IMR-90 (cell line): ENCODE measurements around the gene TGFB3.

ENCODE experiments used
- MAFK ChIP-seq: IDR thresholded peaks from 2 replicates; pipeline ENCODE4 v1.6.1; 2012; ENCODE audit warnings: low read depth, low read length, improper control_type of control experiment
- POLR2A ChIP-seq: IDR thresholded peaks from 2 replicates; pipeline ENCODE4 v1.6.1; 2012; ENCODE audit warnings: mild to moderate bottlenecking, low read depth, low read length
- RAD21 ChIP-seq: IDR thresholded peaks from 2 replicates; pipeline ENCODE4 v1.6.1; 2012; ENCODE audit warnings: low read length, improper control_type of control experiment
- RFX5 ChIP-seq: IDR thresholded peaks from 2 replicates; pipeline ENCODE4 v1.8.0; 2012; ENCODE audit warnings: low read depth, mild to moderate bottlenecking, low read length, moderate library complexity
- TF ChIP-seq, protein P1 (sequence below): conservative IDR thresholded peaks from 2 replicates; pipeline ENCODE4 v1.5.1; 2012; ENCODE audit warnings: mild to moderate bottlenecking, low read depth, low read length, improper control_type of control experiment

DNA sequence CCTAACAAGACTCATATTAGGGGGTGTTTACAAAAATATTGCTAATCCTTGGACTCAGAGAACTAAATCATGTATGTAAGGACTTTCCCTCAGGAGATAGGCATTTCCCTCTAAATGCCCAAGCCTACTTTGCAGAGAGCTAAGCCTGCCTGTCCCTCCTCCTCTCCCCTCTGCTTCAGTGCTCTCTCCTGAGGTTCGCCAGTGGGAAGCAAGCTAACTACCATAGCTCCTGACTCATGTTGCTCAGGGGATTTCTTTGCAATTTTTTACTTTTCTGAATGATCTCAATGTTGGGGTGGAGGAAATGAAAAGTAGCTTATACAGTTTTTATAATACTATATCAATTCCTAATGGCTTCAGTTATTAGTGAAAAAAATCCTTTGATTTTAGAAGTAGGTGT, 33.4 kb upstream of the TGFB3 start:
- TF ChIP-seq MAFK (no peak), RAD21 (no peak), POLR2A (no peak), RFX5 (no peak)
- TF ChIP-seq, protein P1, sequence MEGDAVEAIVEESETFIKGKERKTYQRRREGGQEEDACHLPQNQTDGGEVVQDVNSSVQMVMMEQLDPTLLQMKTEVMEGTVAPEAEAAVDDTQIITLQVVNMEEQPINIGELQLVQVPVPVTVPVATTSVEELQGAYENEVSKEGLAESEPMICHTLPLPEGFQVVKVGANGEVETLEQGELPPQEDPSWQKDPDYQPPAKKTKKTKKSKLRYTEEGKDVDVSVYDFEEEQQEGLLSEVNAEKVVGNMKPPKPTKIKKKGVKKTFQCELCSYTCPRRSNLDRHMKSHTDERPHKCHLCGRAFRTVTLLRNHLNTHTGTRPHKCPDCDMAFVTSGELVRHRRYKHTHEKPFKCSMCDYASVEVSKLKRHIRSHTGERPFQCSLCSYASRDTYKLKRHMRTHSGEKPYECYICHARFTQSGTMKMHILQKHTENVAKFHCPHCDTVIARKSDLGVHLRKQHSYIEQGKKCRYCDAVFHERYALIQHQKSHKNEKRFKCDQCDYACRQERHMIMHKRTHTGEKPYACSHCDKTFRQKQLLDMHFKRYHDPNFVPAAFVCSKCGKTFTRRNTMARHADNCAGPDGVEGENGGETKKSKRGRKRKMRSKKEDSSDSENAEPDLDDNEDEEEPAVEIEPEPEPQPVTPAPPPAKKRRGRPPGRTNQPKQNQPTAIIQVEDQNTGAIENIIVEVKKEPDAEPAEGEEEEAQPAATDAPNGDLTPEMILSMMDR, result no peak
